ENCODE measurements around the gene DHRS12.

DHRS12 gene

GRCh38 chr13:51760592-51760991, 43.4 kb downstream of the DHRS12 start:
- no peak for DNase-seq

- DNase-seq = no peak
Observed at GRCh38 chr13:51759240-51759639, 44.7 kb downstream of the DHRS12 start.

GRCh38 chr13:51758691-51759090, 45.3 kb downstream of the DHRS12 start:
- DNase-seq = no peak

- no peak for DNase-seq
Observed at GRCh38 chr13:51756651-51757050, 47.3 kb downstream of the DHRS12 start.

- no peak for DNase-seq
Observed at GRCh38 chr13:51747438-51748434, 56.2 kb downstream of the DHRS12 start.

- no peak for DNase-seq
Observed at GRCh38 chr13:51746802-51747201, 57.2 kb downstream of the DHRS12 start.

- DNase-seq = no peak
Observed at GRCh38 chr13:51745243-51745642, 58.7 kb downstream of the DHRS12 start.

GRCh38 chr13:51742611-51743010, 61.4 kb downstream of the DHRS12 start:
- no peak for DNase-seq

- no peak for DNase-seq
Observed at GRCh38 chr13:51742031-51742430, 61.9 kb downstream of the DHRS12 start.

GRCh38 chr13:51740698-51741097, 63.3 kb downstream of the DHRS12 start:
- no peak for DNase-seq

GRCh38 chr13:51739027-51739764, 64.8 kb downstream of the DHRS12 start:
- no peak for DNase-seq

GRCh38 chr13:51738226-51738905, 65.6 kb downstream of the DHRS12 start:
- DNase-seq = no peak

GRCh38 chr13:51737609-51738008, 66.4 kb downstream of the DHRS12 start:
- DNase-seq = no peak

GRCh38 chr13:51734786-51735185, 69.2 kb downstream of the DHRS12 start:
- no peak for DNase-seq

GRCh38 chr13:51733374-51734298, 70.3 kb downstream of the DHRS12 start:
- no peak for DNase-seq

GRCh38 chr13:51731759-51732158, 72.2 kb downstream of the DHRS12 start:
- no peak for DNase-seq

GRCh38 chr13:51730927-51731326, 73.0 kb downstream of the DHRS12 start:
- no peak for DNase-seq

- no peak for DNase-seq
Observed at GRCh38 chr13:51729866-51730553, 74.0 kb downstream of the DHRS12 start.

GRCh38 chr13:51728972-51729371, 75.0 kb downstream of the DHRS12 start:
- no peak for DNase-seq

- DNase-seq = no peak
Observed at GRCh38 chr13:51728275-51728673, 75.7 kb downstream of the DHRS12 start.

Data from right kidney (tissue), 1 donor.